Measurements from ENCODE around the gene MYH3.

Gene MYH3

DNA sequence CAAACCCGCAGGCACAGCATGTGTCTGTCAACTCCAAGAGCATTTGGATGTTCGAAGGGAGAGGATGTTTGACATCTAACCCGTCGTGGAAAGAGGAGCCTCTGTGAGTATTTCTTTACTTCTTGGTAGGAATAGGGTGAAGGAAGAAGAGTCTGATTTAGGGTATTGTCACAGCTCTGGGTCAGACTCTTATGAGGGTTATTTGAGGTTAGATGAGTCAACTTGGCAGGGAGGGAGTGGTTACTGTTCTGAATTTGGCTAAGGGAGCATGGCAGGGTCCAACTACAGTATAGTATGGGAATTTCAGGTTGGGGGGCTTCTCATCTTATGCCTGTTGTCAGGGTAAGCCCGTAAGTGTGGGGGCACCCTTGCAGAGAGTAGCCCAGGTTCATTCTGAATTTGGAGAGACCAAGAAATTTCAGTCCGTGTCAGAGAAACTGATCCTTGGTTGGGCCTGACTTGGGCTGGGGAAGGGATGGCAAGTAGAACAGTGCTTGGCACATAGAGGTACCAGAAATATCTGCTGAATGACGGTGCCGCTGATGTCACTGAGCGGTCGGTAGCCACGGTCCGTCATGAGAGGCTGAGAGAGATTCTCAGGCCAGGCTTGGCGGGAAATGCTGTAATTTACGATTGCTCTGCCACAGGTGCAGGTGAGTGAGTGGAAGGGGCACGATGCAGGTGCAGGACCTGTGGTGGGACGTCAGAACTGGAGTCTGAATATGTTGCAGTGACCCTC, 43.2 kb downstream of the MYH3 start:
- Histone ChIP-seq H3K9ac (ENCODE audit: insufficient read length, low read depth) (no peak overlapping the region), H3K4me1 (ENCODE audit: insufficient read depth, insufficient read length) (peaks cover 8% of the 10 kb centered on the region), H3K27me3 (ENCODE audit: insufficient read depth, insufficient read length) (no peaks in the 10 kb centered on the region), H3K36me3 (ENCODE audit: insufficient read depth, insufficient read length, low read length) (no peaks in the 10 kb centered on the region), H3K9me3 (ENCODE audit: insufficient read depth, low read length) (no peaks in the 10 kb centered on the region), H3K4me3 (ENCODE audit: insufficient read length, low read depth) (no peak overlapping the region)
- TF ChIP-seq ZNF274 (IDR thresholded peaks at IDR 0.05; ENCODE audit: low read depth, low read length), result no peak
- no peak for TF ChIP-seq YY1 (IDR thresholded peaks at IDR 0.05; ENCODE audit: insufficient read depth, insufficient read length)
- no peak for TF ChIP-seq SUZ12 (IDR thresholded peaks at IDR 0.05; ENCODE audit: extremely low read depth, insufficient read depth, insufficient read length)
- DNase-seq (ENCODE audit: low read depth, low spot score), result no peak

DNA sequence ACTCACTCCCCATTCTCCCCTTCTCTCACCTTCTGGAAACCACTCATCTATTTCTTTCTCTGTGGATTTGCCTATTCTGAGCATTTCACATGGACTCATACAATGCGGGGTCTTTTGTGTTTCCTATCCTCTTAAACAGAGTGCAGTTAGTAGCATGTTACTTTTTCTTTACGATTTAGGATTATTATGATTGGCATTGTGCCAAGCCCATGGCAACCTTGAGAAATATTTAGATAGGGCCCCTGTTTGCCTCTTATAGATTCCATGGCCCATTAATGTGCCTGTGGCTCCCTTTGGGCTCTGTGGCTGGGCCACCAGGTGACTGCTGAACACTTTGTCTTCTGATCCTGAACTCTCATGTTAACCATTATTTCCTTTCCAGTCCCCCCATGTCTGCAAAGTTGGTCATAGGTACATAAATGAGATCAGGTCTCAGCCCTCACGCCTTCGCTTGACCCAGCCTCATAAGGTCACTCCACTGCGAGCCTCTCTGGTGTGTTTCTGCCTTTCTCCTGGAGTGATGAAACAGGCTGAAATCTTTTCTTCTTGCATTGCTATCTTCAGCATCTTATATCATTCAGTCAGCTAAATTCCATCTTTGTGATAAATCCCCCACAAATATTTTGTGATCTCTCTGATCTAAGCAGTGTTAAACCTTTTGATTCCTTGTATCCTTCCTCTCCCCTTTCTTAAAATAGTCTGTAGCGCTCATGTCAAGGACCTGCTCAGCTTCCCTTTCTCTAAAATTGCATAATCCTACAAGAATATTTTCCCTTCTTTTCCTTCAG, 44.0 kb downstream of the MYH3 start:
- Histone ChIP-seq H3K4me1 (ENCODE audit: insufficient read depth, insufficient read length) (peaks cover 5% of the 10 kb centered on the region), H3K4me3 (ENCODE audit: insufficient read length, low read depth) (no peak overlapping the region), H3K9ac (ENCODE audit: insufficient read length, low read depth) (no peak overlapping the region), H3K36me3 (ENCODE audit: insufficient read depth, insufficient read length, low read length) (no peaks in the 10 kb centered on the region), H3K27me3 (ENCODE audit: insufficient read depth, insufficient read length) (no peaks in the 10 kb centered on the region), H3K9me3 (ENCODE audit: insufficient read depth, low read length) (no peaks in the 10 kb centered on the region)
- no peak for TF ChIP-seq SUZ12 (IDR thresholded peaks at IDR 0.05; ENCODE audit: extremely low read depth, insufficient read depth, insufficient read length)
- TF ChIP-seq ZNF274 (IDR thresholded peaks at IDR 0.05; ENCODE audit: low read depth, low read length), result no peak
- no peak for TF ChIP-seq YY1 (IDR thresholded peaks at IDR 0.05; ENCODE audit: insufficient read depth, insufficient read length)
- DNase-seq (ENCODE audit: low read depth, low spot score), result no peak

DNA sequence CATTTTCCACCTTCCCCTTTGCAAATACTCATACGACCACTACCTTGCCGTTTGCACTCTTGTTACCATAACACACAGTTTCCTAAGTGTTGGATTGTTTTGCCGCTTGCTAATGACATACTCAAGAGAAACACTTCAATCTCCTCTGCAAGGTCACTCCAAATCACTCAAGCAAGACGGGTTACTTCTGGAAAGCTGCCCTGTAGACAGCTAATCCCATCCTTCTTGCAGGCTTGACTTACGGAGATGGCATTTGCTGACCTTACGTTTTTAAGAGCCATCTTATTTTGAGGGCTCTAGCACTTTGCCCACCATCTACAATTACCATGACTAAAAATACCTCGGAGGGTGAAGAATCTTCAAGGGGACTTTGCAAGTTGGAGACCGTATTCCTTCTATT, 46.2 kb downstream of the MYH3 start:
- H3K9ac ChIP-seq (ENCODE audit: insufficient read length, low read depth), result no peak overlapping the region
- no peaks in the 10 kb centered on the region for H3K27me3 ChIP-seq (ENCODE audit: insufficient read depth, insufficient read length)
- peaks cover 5% of the 10 kb centered on the region for H3K4me1 ChIP-seq (ENCODE audit: insufficient read depth, insufficient read length)
- H3K9me3 ChIP-seq (ENCODE audit: insufficient read depth, low read length), result no peaks in the 10 kb centered on the region
- H3K4me3 ChIP-seq (ENCODE audit: insufficient read length, low read depth), result no peak overlapping the region
- H3K36me3 ChIP-seq (ENCODE audit: insufficient read depth, insufficient read length, low read length), result no peaks in the 10 kb centered on the region
- TF ChIP-seq SUZ12 (IDR thresholded peaks at IDR 0.05; ENCODE audit: extremely low read depth, insufficient read depth, insufficient read length), result no peak
- TF ChIP-seq YY1 (IDR thresholded peaks at IDR 0.05; ENCODE audit: insufficient read depth, insufficient read length), result no peak
- TF ChIP-seq ZNF274 (IDR thresholded peaks at IDR 0.05; ENCODE audit: low read depth, low read length), result no peak
- DNase-seq (ENCODE audit: low read depth, low spot score), result no peak

DNA sequence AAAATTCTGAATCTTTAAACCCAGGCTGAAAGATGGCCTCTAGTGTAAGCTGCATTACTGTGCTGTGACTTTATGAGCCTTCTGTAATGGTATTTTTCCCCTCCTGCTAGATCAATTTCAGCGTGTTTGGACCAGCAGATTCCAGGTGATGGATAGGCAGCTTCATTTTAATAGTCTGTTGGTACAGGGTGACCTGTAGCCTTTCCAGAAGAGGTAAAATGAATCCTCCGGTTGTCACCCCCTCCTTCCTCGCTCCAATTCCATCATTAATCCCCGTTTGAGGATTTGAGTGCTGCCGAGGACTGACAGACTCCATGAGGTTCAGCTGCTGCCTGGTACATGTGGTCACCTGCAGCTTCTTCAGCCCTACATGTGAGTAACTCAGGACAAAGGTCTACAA, 48.9 kb downstream of the MYH3 start:
- Histone ChIP-seq H3K4me1 (ENCODE audit: insufficient read depth, insufficient read length) (no peaks in the 10 kb centered on the region), H3K9me3 (ENCODE audit: insufficient read depth, low read length) (no peaks in the 10 kb centered on the region), H3K4me3 (ENCODE audit: insufficient read length, low read depth) (no peak overlapping the region), H3K36me3 (ENCODE audit: insufficient read depth, insufficient read length, low read length) (no peaks in the 10 kb centered on the region), H3K27me3 (ENCODE audit: insufficient read depth, insufficient read length) (no peaks in the 10 kb centered on the region), H3K9ac (ENCODE audit: insufficient read length, low read depth) (no peak overlapping the region)
- TF ChIP-seq SUZ12 (IDR thresholded peaks at IDR 0.05; ENCODE audit: extremely low read depth, insufficient read depth, insufficient read length) (no peak), YY1 (IDR thresholded peaks at IDR 0.05; ENCODE audit: insufficient read depth, insufficient read length) (no peak), ZNF274 (IDR thresholded peaks at IDR 0.05; ENCODE audit: low read depth, low read length) (no peak)
- DNase-seq (ENCODE audit: low read depth, low spot score), result no peak

DNA sequence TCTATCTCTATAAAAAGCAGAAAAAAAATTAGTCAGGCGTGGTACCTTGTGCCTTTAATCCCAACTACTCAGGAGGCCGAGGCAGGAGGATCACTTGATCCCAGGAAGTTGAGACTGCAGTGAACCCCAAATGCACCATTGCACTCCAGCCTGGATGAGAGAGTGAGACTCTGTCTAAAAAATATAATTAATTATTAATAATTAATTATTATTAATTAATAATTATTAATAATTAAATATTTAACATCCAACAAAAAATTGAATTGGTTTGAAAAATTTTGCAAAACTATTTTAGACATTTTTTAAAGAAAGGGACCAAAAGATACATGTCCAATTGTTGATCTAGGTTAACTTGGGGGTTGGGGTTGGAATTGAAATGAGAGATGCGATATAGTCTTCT, 51.0 kb downstream of the MYH3 start:
- H3K4me3 ChIP-seq (ENCODE audit: insufficient read length, low read depth), result no peak overlapping the region
- TF ChIP-seq YY1 (IDR thresholded peaks at IDR 0.05; ENCODE audit: insufficient read depth, insufficient read length) (no peak), SUZ12 (IDR thresholded peaks at IDR 0.05; ENCODE audit: extremely low read depth, insufficient read depth, insufficient read length) (no peak), ZNF274 (IDR thresholded peaks at IDR 0.05; ENCODE audit: low read depth, low read length) (no peak)
- no peaks in the 10 kb centered on the region for H3K4me1 ChIP-seq (ENCODE audit: insufficient read depth, insufficient read length)
- no peaks in the 10 kb centered on the region for H3K36me3 ChIP-seq (ENCODE audit: insufficient read depth, insufficient read length, low read length)
- DNase-seq (ENCODE audit: low read depth, low spot score), result no peak
- no peaks in the 10 kb centered on the region for H3K27me3 ChIP-seq (ENCODE audit: insufficient read depth, insufficient read length)
- no peak overlapping the region for H3K9ac ChIP-seq (ENCODE audit: insufficient read length, low read depth)
- H3K9me3 ChIP-seq (ENCODE audit: insufficient read depth, low read length), result no peaks in the 10 kb centered on the region

DNA sequence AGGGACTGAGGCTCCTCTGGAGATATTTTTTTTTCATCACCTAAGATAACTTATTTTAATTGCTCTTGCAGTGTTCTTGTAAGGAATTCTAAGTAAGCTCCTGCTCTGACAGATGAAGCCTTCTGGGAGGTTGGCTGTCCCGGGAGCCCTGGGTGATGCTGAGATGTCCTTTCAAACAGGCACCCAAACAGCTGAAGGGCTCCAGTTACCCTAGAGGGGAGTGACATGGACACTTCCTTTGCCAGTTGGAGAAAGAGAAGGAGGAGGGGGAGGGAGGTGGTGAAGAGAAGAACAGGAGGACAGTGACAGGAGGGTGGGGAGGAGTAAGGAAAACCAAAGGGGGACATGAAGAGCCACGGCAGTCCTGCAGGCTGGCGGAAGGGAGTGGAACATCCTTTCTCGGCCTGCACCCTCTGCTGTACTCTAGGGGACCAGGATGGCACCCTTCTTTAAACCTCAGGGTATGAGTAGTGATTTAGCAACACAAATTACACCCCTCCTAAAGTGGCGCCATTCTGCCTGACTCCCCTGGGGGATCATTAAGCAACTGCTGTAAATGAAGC, 51.8 kb downstream of the MYH3 start:
- no peak overlapping the region for H3K4me3 ChIP-seq (ENCODE audit: insufficient read length, low read depth)
- no peaks in the 10 kb centered on the region for H3K4me1 ChIP-seq (ENCODE audit: insufficient read depth, insufficient read length)
- no peak overlapping the region for H3K9ac ChIP-seq (ENCODE audit: insufficient read length, low read depth)
- no peak for DNase-seq (ENCODE audit: low read depth, low spot score)
- no peaks in the 10 kb centered on the region for H3K9me3 ChIP-seq (ENCODE audit: insufficient read depth, low read length)
- H3K27me3 ChIP-seq (ENCODE audit: insufficient read depth, insufficient read length), result no peaks in the 10 kb centered on the region
- no peak for TF ChIP-seq ZNF274 (IDR thresholded peaks at IDR 0.05; ENCODE audit: low read depth, low read length)
- no peak for TF ChIP-seq YY1 (IDR thresholded peaks at IDR 0.05; ENCODE audit: insufficient read depth, insufficient read length)
- no peak for TF ChIP-seq SUZ12 (IDR thresholded peaks at IDR 0.05; ENCODE audit: extremely low read depth, insufficient read depth, insufficient read length)
- H3K36me3 ChIP-seq (ENCODE audit: insufficient read depth, insufficient read length, low read length), result no peaks in the 10 kb centered on the region

DNA sequence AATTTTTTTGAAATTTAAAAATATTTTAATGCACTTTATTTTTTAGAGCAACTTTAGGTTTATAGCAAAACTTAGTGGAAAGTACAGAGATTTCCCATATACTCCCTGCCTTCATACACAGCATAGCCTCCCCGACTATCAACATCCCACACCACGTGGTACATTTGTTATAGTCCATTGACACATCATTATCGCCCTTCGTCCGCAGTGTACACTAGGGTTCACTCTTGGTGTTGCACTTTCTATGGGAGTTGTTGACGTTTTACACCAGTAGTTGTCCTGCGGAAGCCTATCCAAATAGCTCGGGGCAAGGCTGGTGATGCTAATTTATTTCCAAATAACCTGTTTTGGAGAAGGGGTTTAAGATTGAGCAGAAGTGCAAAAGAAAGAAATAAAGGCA, 52.6 kb downstream of the MYH3 start:
- Histone ChIP-seq H3K9me3 (ENCODE audit: insufficient read depth, low read length) (no peaks in the 10 kb centered on the region), H3K9ac (ENCODE audit: insufficient read length, low read depth) (no peak overlapping the region), H3K4me1 (ENCODE audit: insufficient read depth, insufficient read length) (no peaks in the 10 kb centered on the region), H3K27me3 (ENCODE audit: insufficient read depth, insufficient read length) (no peaks in the 10 kb centered on the region), H3K4me3 (ENCODE audit: insufficient read length, low read depth) (no peak overlapping the region), H3K36me3 (ENCODE audit: insufficient read depth, insufficient read length, low read length) (no peaks in the 10 kb centered on the region)
- TF ChIP-seq ZNF274 (IDR thresholded peaks at IDR 0.05; ENCODE audit: low read depth, low read length) (no peak), YY1 (IDR thresholded peaks at IDR 0.05; ENCODE audit: insufficient read depth, insufficient read length) (no peak), SUZ12 (IDR thresholded peaks at IDR 0.05; ENCODE audit: extremely low read depth, insufficient read depth, insufficient read length) (no peak)
- no peak for DNase-seq (ENCODE audit: low read depth, low spot score)

Data from NT2/D1 (cell line).